RKO (cell line): ENCODE results near the gene HSPA4L.

Experiments used
- DNase-seq: peaks from one replicate; pipeline ENCODE4 v3.0.0-alpha.2; 2016; ENCODE audit warnings: low spot score

Gene HSPA4L

GRCh38 chr4:127870281-127870680 is 88.2 kb downstream of the HSPA4L start:
- no peak for DNase-seq

DNA sequence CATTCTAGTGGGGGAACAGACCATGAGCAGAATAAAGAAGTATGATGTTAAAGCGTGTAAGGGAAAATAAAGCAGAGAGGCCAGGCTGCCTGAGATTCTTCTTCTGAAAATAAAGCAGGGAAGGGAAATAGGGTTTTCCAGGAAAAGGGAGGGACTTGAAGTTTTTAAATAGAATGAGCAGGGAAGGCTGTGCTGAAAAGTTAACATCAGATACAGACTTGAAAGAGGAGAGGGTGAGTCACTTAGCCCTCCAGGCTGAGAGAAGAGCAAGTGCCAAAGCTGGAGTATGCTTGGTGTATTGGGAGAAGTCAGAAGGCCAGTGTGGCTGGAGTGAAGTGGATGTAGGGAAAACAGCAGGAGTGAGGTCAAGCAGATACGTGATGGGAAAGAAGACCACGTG is 88.6 kb downstream of the HSPA4L start:
- no peak for DNase-seq

DNA sequence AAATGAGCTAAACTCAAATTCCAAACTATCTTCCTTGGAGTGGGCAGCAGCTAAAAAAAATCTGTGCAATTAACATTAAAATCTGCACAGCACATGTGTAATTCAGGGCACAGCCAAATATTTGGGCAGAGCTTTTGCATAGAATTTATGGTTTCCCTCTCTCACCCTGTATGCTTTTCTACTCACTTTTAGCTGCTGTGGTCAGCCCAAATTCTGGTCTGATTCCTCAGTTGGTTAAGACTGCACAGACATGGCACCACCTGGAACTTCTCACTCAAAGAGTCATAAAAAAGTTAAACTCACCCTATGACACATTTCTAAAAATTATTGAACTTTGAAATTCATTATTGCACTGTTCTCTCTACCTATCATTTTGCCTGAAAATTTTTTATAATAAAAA is 93.7 kb downstream of the HSPA4L start:
- no peak for DNase-seq

DNA sequence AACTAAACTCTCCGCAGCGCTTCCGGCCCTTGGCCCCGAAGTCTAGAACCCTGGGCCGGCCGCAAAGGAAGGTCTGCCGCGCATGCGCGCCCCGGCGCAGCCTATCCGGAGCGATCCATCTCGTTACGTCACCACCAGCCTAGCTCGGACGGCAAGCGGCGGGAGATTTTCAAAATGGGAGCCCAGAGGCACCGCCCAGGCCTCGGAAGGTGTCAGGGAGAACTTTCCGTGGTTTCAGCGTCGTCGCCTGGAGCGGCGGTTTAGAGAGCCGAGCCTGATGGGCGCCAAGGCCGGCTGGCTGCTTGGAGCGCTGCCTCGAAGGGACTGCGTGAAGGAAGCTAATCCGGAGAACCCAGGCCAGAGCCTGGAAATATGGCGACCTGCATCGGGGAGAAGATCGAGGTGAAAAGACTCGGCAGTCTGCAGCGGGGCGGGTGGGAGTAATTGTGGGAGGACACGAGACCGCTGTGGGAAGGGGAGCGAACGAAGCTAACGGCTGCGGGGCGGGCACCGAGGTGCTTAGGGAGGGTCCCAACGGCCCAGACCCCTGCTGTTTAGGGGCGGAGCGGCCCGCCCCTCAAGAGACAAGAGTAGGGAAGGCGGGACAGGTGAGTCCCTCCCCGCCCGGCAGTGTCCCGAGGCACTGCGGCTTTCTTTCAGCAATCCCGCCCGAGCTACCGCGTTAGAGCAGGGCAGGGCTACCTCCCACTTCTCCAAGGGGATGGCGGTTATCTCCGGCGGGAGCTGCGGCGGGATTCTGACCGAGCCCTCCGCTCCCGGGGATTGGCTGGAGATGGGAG is 98.8 kb downstream of the HSPA4L start, which contains the start of gene PLK4:
TSS of gene PLK4 (plus strand) at position 131 of the 800 bp plus-strand sequence. CDS start at position 373, 242 bp downstream.
- DNase-seq: peak; percentile 97

DNA sequence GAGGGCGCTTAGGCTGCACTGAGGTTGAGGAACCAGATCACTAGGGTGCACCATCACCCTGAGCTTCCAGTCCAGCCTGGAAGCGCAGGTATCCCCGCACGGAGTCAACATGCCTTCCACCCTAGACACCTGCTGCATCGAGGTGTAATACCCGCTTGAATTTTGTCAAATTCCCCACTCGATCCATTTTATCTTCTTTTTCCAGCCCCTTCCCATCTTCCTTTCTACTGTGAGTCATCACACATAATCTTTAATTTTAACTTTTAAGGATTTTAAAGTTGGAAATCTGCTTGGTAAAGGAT is 99.4 kb downstream of the HSPA4L start:
- no peak for DNase-seq

- no peak for DNase-seq
Observed at GRCh38 chr4:127888559-127888958, 106.4 kb downstream of the HSPA4L start.

DNA sequence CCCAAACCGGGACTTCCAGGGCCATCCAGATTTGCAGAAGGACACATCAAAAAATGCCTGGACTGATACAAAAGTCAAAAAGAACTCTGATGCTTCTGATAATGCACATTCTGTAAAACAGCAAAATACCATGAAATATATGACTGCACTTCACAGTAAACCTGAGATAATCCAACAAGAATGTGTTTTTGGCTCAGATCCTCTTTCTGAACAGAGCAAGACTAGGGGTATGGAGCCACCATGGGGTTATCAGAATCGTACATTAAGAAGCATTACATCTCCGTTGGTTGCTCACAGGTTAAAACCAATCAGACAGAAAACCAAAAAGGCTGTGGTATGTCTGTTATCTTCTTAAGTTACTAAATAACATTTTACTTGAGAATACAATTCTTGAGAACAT is 107.8 kb downstream of the HSPA4L start:
- no peak for DNase-seq
